ENCODE data around the gene TTC34.

TTC34 gene

DNA sequence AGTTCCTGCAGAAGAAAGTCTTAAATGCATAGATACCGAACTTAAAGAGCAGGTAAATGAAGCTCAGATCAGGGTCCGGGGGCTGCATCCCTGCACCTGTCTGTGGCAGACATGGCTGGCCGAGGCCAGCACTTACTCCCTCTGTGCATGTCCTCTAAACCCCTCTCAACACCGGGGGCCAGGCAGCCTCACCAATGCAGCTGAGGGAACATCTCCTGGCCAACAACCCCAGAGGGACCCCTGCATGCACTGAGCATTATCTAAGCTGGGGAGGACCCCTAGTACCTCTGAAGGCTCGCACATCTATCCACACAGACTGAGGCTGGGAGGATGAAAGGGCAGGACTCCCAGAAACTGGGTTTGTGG is 18.4 kb downstream of the TTC34 start:
- no peak overlapping the region for H2AK5ac ChIP-seq (ENCODE audit: low read length, severe bottlenecking)
- no peak overlapping the region for H3K27ac ChIP-seq (ENCODE audit: low read length, poor library complexity, severe bottlenecking)
- no peak overlapping the region for H3K23ac ChIP-seq (ENCODE audit: low read length in 2 of 2)
- no peaks in the 10 kb centered on the region for H3K4me1 ChIP-seq (ENCODE audit: control insufficient read depth, insufficient read depth, low read depth, low read length)
- 71% methylated on average over 5 of the region's 5 CpGs for WGBS
- H2AFZ ChIP-seq (ENCODE audit: low read depth, low read length) = no peak overlapping the region
- no peak overlapping the region for H3K4ac ChIP-seq (ENCODE audit: low read depth in 1 of 2, low read length in 2 of 2)
- no peak for DNase-seq
- H3K9ac ChIP-seq (ENCODE audit: low read length) = no peak overlapping the region
- no peak overlapping the region for H3K18ac ChIP-seq (ENCODE audit: low read depth in 1 of 2, low read length in 2 of 2)
- no peak overlapping the region for H2BK15ac ChIP-seq (ENCODE audit: low read depth, poor library complexity, severe bottlenecking)
- no peaks in the 10 kb centered on the region for H3K36me3 ChIP-seq (ENCODE audit: control insufficient read depth in 1 of 2, insufficient read depth in 2 of 2, low read depth in 1 of 2, low read length in 2 of 2)
- H4K8ac ChIP-seq (ENCODE audit: low read length) = no peak overlapping the region
- H3K9me3 ChIP-seq (ENCODE audit: control insufficient read depth, low read length) = peaks cover 13% of the 10 kb centered on the region
- H3K27me3 ChIP-seq (ENCODE audit: control insufficient read depth in 1 of 2, insufficient read depth in 1 of 2, low read length in 2 of 2) = peaks cover 0 to under 1% of the 10 kb centered on the region in 2 experiments
- H3K79me1 ChIP-seq (replicated peaks; ENCODE audit: low read length, poor library complexity, severe bottlenecking) = no peaks in the 10 kb centered on the region
- no peak overlapping the region for H3K4me2 ChIP-seq (ENCODE audit: low read length, poor library complexity, severe bottlenecking)
- H2BK5ac ChIP-seq (ENCODE audit: low read depth, low read length, poor library complexity, severe bottlenecking) = no peak overlapping the region
- H3K4me3 ChIP-seq (ENCODE audit: insufficient read depth in 1 of 2, low read depth in 1 of 2, low read length in 2 of 2) = no peak overlapping the region
- no peak overlapping the region for H3K14ac ChIP-seq (ENCODE audit: low read length in 2 of 2)
- H2BK12ac ChIP-seq (ENCODE audit: low read length in 2 of 2) = no peak overlapping the region
- H4K91ac ChIP-seq (ENCODE audit: low read length) = no peak overlapping the region
- no peak overlapping the region for H2BK120ac ChIP-seq (ENCODE audit: low read depth, low read length)

GRCh38 chr1:2781627-2782026 is 19.9 kb downstream of the TTC34 start:
- no peak overlapping the region for H3K4me3 ChIP-seq (ENCODE audit: insufficient read depth in 1 of 2, low read depth in 1 of 2, low read length in 2 of 2)
- no peaks in the 10 kb centered on the region for H3K4me1 ChIP-seq (ENCODE audit: control insufficient read depth, insufficient read depth, low read depth, low read length)
- no peaks in the 10 kb centered on the region for H3K79me1 ChIP-seq (replicated peaks; ENCODE audit: low read length, poor library complexity, severe bottlenecking)
- H3K18ac ChIP-seq (ENCODE audit: low read depth in 1 of 2, low read length in 2 of 2) = no peak overlapping the region
- no peak overlapping the region for H3K4ac ChIP-seq (ENCODE audit: low read depth in 1 of 2, low read length in 2 of 2)
- DNase-seq = no peak
- H3K9ac ChIP-seq (ENCODE audit: low read length) = no peak overlapping the region
- H4K8ac ChIP-seq (ENCODE audit: low read length) = no peak overlapping the region
- H4K91ac ChIP-seq (ENCODE audit: low read length) = no peak overlapping the region
- H3K9me3 ChIP-seq (ENCODE audit: control insufficient read depth, low read length) = peaks cover 13% of the 10 kb centered on the region
- H2BK15ac ChIP-seq (ENCODE audit: low read depth, poor library complexity, severe bottlenecking) = no peak overlapping the region
- no peak overlapping the region for H2BK5ac ChIP-seq (ENCODE audit: low read depth, low read length, poor library complexity, severe bottlenecking)
- no peaks in the 10 kb centered on the region for H3K27me3 ChIP-seq (ENCODE audit: control insufficient read depth in 1 of 2, insufficient read depth in 1 of 2, low read length in 2 of 2)
- no peak overlapping the region for H2AK5ac ChIP-seq (ENCODE audit: low read length, severe bottlenecking)
- no peak overlapping the region for H2BK120ac ChIP-seq (ENCODE audit: low read depth, low read length)
- H3K14ac ChIP-seq (ENCODE audit: low read length in 2 of 2) = no peak overlapping the region
- no peak overlapping the region for H2BK12ac ChIP-seq (ENCODE audit: low read length in 2 of 2)
- 36% methylated on average over 2 of the region's 2 CpGs for WGBS
- no peak overlapping the region for H3K23ac ChIP-seq (ENCODE audit: low read length in 2 of 2)
- H3K4me2 ChIP-seq (ENCODE audit: low read length, poor library complexity, severe bottlenecking) = no peak overlapping the region
- H3K27ac ChIP-seq (ENCODE audit: low read length, poor library complexity, severe bottlenecking) = no peak overlapping the region
- no peak overlapping the region for H2AFZ ChIP-seq (ENCODE audit: low read depth, low read length)
- H3K36me3 ChIP-seq (ENCODE audit: control insufficient read depth in 1 of 2, insufficient read depth in 2 of 2, low read depth in 1 of 2, low read length in 2 of 2) = no peaks in the 10 kb centered on the region

DNA sequence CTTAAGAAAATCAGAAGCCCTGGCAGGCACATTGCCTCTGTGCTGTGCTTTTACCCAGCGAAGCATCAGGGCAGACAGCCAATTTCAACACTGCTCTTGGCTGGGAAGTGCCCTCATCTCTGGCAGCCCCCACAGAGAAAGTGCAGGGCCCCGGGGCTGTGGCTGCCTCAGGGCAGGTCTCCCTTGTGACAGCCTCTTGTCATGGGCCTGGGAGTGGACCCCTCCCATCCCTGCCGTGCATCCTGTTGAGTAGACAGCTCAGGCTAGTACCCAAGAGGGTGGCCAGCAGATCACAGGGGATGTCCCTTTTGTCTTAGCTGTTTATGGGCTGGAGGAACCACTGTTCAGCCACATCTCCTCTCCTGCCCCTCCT is 23.3 kb downstream of the TTC34 start:
- Histone ChIP-seq H3K4me3 (ENCODE audit: insufficient read depth in 1 of 2, low read depth in 1 of 2, low read length in 2 of 2) (no peak overlapping the region), H3K18ac (ENCODE audit: low read depth in 1 of 2, low read length in 2 of 2) (no peak overlapping the region), H3K9ac (ENCODE audit: low read length) (no peak overlapping the region), H2AK5ac (ENCODE audit: low read length, severe bottlenecking) (no peak overlapping the region), H2BK15ac (ENCODE audit: low read depth, poor library complexity, severe bottlenecking) (no peak overlapping the region), H3K27me3 (ENCODE audit: control insufficient read depth in 1 of 2, insufficient read depth in 1 of 2, low read length in 2 of 2) (no peaks in the 10 kb centered on the region), H2BK12ac (ENCODE audit: low read length in 2 of 2) (no peak overlapping the region), H2BK5ac (ENCODE audit: low read depth, low read length, poor library complexity, severe bottlenecking) (no peak overlapping the region), H3K4ac (ENCODE audit: low read depth in 1 of 2, low read length in 2 of 2) (no peak overlapping the region), H3K14ac (ENCODE audit: low read length in 2 of 2) (no peak overlapping the region), H3K9me3 (ENCODE audit: control insufficient read depth, low read length) (peaks cover 13% of the 10 kb centered on the region), H3K23ac (ENCODE audit: low read length in 2 of 2) (no peak overlapping the region), H3K4me1 (ENCODE audit: control insufficient read depth, insufficient read depth, low read depth, low read length) (no peaks in the 10 kb centered on the region), H4K91ac (ENCODE audit: low read length) (no peak overlapping the region), H3K36me3 (ENCODE audit: control insufficient read depth in 1 of 2, insufficient read depth in 2 of 2, low read depth in 1 of 2, low read length in 2 of 2) (no peaks in the 10 kb centered on the region), H2AFZ (ENCODE audit: low read depth, low read length) (no peak overlapping the region), H3K27ac (ENCODE audit: low read length, poor library complexity, severe bottlenecking) (no peak overlapping the region), H3K4me2 (ENCODE audit: low read length, poor library complexity, severe bottlenecking) (no peak overlapping the region), H3K79me1 (replicated peaks; ENCODE audit: low read length, poor library complexity, severe bottlenecking) (no peaks in the 10 kb centered on the region), H4K8ac (ENCODE audit: low read length) (no peak overlapping the region), H2BK120ac (ENCODE audit: low read depth, low read length) (no peak overlapping the region)
- no peak for DNase-seq
- 40% methylated on average over 3 of the region's 3 CpGs for WGBS

DNA sequence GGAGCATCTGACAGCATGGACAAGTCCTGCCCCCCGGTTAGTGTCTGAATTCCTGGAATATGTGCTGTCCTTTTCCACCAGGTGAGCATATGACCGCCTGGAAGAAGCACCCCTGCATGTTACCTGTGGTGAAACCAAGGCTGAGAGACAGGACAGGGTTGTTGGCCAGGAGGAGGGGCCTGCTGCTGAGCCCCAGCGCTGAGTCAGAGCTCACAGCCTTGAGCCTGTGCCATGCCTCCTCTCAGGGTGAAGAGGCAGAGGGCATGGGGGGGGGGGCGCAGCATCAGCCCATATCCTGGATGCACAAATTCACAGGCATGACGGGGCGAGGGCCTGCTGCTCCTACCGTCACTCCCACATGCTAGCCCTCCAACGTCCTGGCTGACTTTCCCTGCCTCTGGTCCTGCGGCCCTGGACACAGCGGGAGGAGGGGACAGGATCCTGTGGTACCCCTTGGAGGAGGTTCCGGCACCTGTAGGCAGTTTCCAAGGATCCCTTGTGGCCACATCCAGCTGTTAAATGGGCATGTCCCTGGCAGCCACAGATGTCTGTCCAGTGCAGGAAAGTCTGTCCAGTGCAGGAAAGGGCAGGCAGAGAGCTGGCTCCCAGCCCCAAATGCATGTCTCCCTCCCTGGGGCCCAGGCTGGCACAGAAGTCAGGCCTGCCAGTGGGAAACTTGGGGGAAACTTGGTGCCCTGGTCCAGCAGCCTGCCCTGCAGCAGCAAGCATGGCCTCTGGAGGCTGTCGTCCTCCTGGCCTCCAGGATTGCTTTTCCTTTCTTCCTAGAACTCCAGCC is 23.9 kb downstream of the TTC34 start:
- H3K18ac ChIP-seq (ENCODE audit: low read depth in 1 of 2, low read length in 2 of 2) = no peak overlapping the region
- H3K27me3 ChIP-seq (ENCODE audit: control insufficient read depth in 1 of 2, insufficient read depth in 1 of 2, low read length in 2 of 2) = no peaks in the 10 kb centered on the region
- H4K91ac ChIP-seq (ENCODE audit: low read length) = no peak overlapping the region
- no peaks in the 10 kb centered on the region for H3K79me1 ChIP-seq (replicated peaks; ENCODE audit: low read length, poor library complexity, severe bottlenecking)
- peaks cover 8% of the 10 kb centered on the region for H3K9me3 ChIP-seq (ENCODE audit: control insufficient read depth, low read length)
- H3K9ac ChIP-seq (ENCODE audit: low read length) = no peak overlapping the region
- H3K4me1 ChIP-seq (ENCODE audit: control insufficient read depth, insufficient read depth, low read depth, low read length) = no peaks in the 10 kb centered on the region
- H3K36me3 ChIP-seq (ENCODE audit: control insufficient read depth in 1 of 2, insufficient read depth in 2 of 2, low read depth in 1 of 2, low read length in 2 of 2) = no peaks in the 10 kb centered on the region
- no peak overlapping the region for H2BK15ac ChIP-seq (ENCODE audit: low read depth, poor library complexity, severe bottlenecking)
- H3K27ac ChIP-seq (ENCODE audit: low read length, poor library complexity, severe bottlenecking) = no peak overlapping the region
- 55% methylated on average over 12 of the region's 12 CpGs for WGBS
- H4K8ac ChIP-seq (ENCODE audit: low read length) = no peak overlapping the region
- no peak overlapping the region for H2BK120ac ChIP-seq (ENCODE audit: low read depth, low read length)
- H3K4me2 ChIP-seq (ENCODE audit: low read length, poor library complexity, severe bottlenecking) = no peak overlapping the region
- no peak overlapping the region for H3K23ac ChIP-seq (ENCODE audit: low read length in 2 of 2)
- no peak overlapping the region for H2AFZ ChIP-seq (ENCODE audit: low read depth, low read length)
- no peak overlapping the region for H3K4ac ChIP-seq (ENCODE audit: low read depth in 1 of 2, low read length in 2 of 2)
- no peak overlapping the region for H2BK5ac ChIP-seq (ENCODE audit: low read depth, low read length, poor library complexity, severe bottlenecking)
- H3K14ac ChIP-seq (ENCODE audit: low read length in 2 of 2) = no peak overlapping the region
- DNase-seq = no peak
- no peak overlapping the region for H3K4me3 ChIP-seq (ENCODE audit: insufficient read depth in 1 of 2, low read depth in 1 of 2, low read length in 2 of 2)
- H2AK5ac ChIP-seq (ENCODE audit: low read length, severe bottlenecking) = no peak overlapping the region
- H2BK12ac ChIP-seq (ENCODE audit: low read length in 2 of 2) = no peak overlapping the region

All from mesenchymal stem cell (in vitro differentiated cells and primary cell).